GM23338 (cell line): Measurements from ENCODE around the gene IGSF8. TPM values are rescaled to one million over a fixed set of nuclear protein-coding genes. Genes with fewer than 3 reads are reported as not detected.
A peak's percentile ranks its signal among the peaks of the same experiment; 100 is the strongest.

Experiments
- ATAC-seq: fragments of 200-7000 bp; cut with Tn5 transposase; 3 replicates; pipeline ENCODE4 v1.9.1; 2020
- DNase-seq: peaks from one replicate; pipeline ENCODE4 v3.0.0-alpha.2; 2015; ENCODE audit warnings: low spot score
- H2AFZ ChIP-seq: fragments of 200-600 bp; sonication (generic); 2 replicates; pipeline ENCODE4 v1.8.0; 2016; ENCODE audit warnings: antibody characterized with exemption, mild to moderate bottlenecking, moderate library complexity
- H3F3A ChIP-seq: fragments of 200-600 bp; sonication (generic); replicated peaks from 2 replicates; pipeline ENCODE4 v1.8.0; 2017; ENCODE audit warnings: antibody characterized with exemption, mixed run types, low read depth
- H3K27ac ChIP-seq: fragments of 200-600 bp; sonication (generic); 2 replicates; pipeline ENCODE4 v1.6.1; 2016; ENCODE audit warnings: low read depth
- H3K27me3 ChIP-seq: fragments of 200-600 bp; sonication (generic); 2 replicates; pipeline ENCODE4 v1.8.0; 2016; ENCODE audit warnings: mild to moderate bottlenecking, mixed run types, moderate library complexity; ENCODE audit not compliant: insufficient read depth
- H3K36me3 ChIP-seq: fragments of 200-600 bp; sonication (generic); 2 replicates; pipeline ENCODE4 v1.8.0; 2016; ENCODE audit warnings: mild to moderate bottlenecking; ENCODE audit not compliant: insufficient read depth
- H3K4me1 ChIP-seq: fragments of 200-600 bp; sonication (generic); 2 replicates; pipeline ENCODE4 v1.8.0; 2016; ENCODE audit warnings: mild to moderate bottlenecking, moderate library complexity; ENCODE audit not compliant: insufficient read depth
- H3K4me2 ChIP-seq: fragments of 200-600 bp; sonication (generic); 2 replicates; pipeline ENCODE4 v1.7.1; 2017; ENCODE audit warnings: mixed run types
- H3K4me3 ChIP-seq: fragments of 200-600 bp; sonication (generic); 2 replicates; pipeline ENCODE4 v1.6.1; 2016; ENCODE audit warnings: mixed run types
- H3K79me2 ChIP-seq: fragments of 200-600 bp; sonication (generic); replicated peaks from 2 replicates; pipeline ENCODE4 v1.8.0; 2017; ENCODE audit warnings: mild to moderate bottlenecking; ENCODE audit not compliant: insufficient read depth
- H3K9me2 ChIP-seq: fragments of 200-600 bp; sonication (generic); 2 replicates; pipeline ENCODE4 v1.8.0; 2017; ENCODE audit not compliant: insufficient read depth
- H4K20me1 ChIP-seq: fragments of 200-600 bp; sonication (generic); replicated peaks from 2 replicates; pipeline ENCODE4 v1.8.0; 2017; ENCODE audit warnings: mild to moderate bottlenecking; ENCODE audit not compliant: insufficient read depth
- H3K27ac Mint-ChIP-seq: 2 replicates; pipeline ENCODE4 v1.8.0; 2020; ENCODE audit warnings: inconsistent platforms, mild to moderate bottlenecking, moderate library complexity, mixed read lengths
- H3K27me3 Mint-ChIP-seq: 3 replicates; pipeline ENCODE4 v1.8.0; 2022; ENCODE audit warnings: low read depth, mild to moderate bottlenecking, moderate library complexity, mixed read lengths, inconsistent platforms; ENCODE audit not compliant: insufficient read depth, poor library complexity
- H3K36me3 Mint-ChIP-seq: 3 replicates; pipeline ENCODE4 v1.8.0; 2021; ENCODE audit warnings: low read depth, mild to moderate bottlenecking, inconsistent platforms, moderate library complexity, mixed read lengths
- H3K4me1 Mint-ChIP-seq: 3 replicates; pipeline ENCODE4 v1.8.0; 2020; ENCODE audit warnings: mild to moderate bottlenecking, inconsistent platforms, mixed read lengths
- H3K4me3 Mint-ChIP-seq: 3 replicates; pipeline ENCODE4 v1.8.0; 2021; ENCODE audit warnings: moderate library complexity, mild to moderate bottlenecking, inconsistent platforms, mixed read lengths
- H3K9me3 Mint-ChIP-seq: 3 replicates; pipeline ENCODE4 v1.8.0; 2020; ENCODE audit warnings: moderate library complexity, mild to moderate bottlenecking, inconsistent platforms, mixed read lengths
- EZH2phosphoT487 ChIP-seq: fragments of 200-600 bp; sonication (generic); IDR thresholded peaks from one replicate; pipeline ENCODE4 v1.8.1; 2018; ENCODE audit warnings: antibody characterized with exemption; ENCODE audit not compliant: unreplicated experiment
- NANOG ChIP-seq: IDR thresholded peaks from 2 replicates; pipeline ENCODE4 v1.6.1; 2016; ENCODE audit warnings: antibody characterized with exemption, borderline replicate concordance
- REST ChIP-seq: IDR thresholded peaks from one replicate; pipeline ENCODE4 v1.6.1; 2018; ENCODE audit warnings: antibody characterized with exemption; ENCODE audit not compliant: unreplicated experiment
- ZNF462 ChIP-seq: fragments of 250-450 bp; sonication (Bioruptor Pico); IDR thresholded peaks from 2 replicates; pipeline ENCODE4 v1.5.0; 2020; ENCODE audit warnings: mild to moderate bottlenecking, moderate library complexity
- polyA plus RNA-seq: library from polyadenylated mRNA; unstranded; fragments of >200 nt; fragmentation: Nextera tagmentation; extraction: Ambion mirVana; gene quantifications from 2 replicates; pipeline ENCODE4 v1.2.1, GENCODE V29; 2016
- total RNA-seq: library from RNA; depleted of rRNA; stranded (reverse); fragments of >200 nt; shearing (Covaris generic); gene quantifications from 2 replicates; pipeline ENCODE4 v1.2.3, GENCODE V29; 2014

IGSF8 gene
- total and polyA plus RNA-seq, 2 experiments from 2014 or later = 38.4 to 120 TPM

- Mint-ChIP-seq H3K27ac (no peak overlapping the region), H3K27me3 (peaks cover 8% of the 10 kb centered on the region), H3K9me3 (no peaks in the 10 kb centered on the region; the same call in 2 of the 3 replicates), H3K4me3 (no peak overlapping the region), H3K4me1 (peaks cover 36% of the 10 kb centered on the region), H3K36me3 (peaks cover 39% of the 10 kb centered on the region)
- Histone ChIP-seq H3K9me2 (no peaks in the 10 kb centered on the region), H2AFZ (no peak overlapping the region), H3F3A (no peaks in the 10 kb centered on the region; the same call in 1 of the 2 replicates), H3K4me1 (peaks cover 28% of the 10 kb centered on the region), H3K27ac (no peak overlapping the region), H3K79me2 (peaks cover 31% of the 10 kb centered on the region), H3K27me3 (no peaks in the 10 kb centered on the region), H4K20me1 (no peaks in the 10 kb centered on the region; the same call in 1 of the 2 replicates), H3K4me3 (no peak overlapping the region), H3K4me2 (no peak overlapping the region), H3K36me3 (peaks cover 7% of the 10 kb centered on the region)
- TF ChIP-seq ZNF462 (CRISPR knock-in tag) = no peak
- TF ChIP-seq EZH2phosphoT487 = no peak
- no peak for DNase-seq
- no peak for ATAC-seq
Measured at GRCh38 chr1:160092366-160093068, 5.9 kb downstream of the IGSF8 start.

- Mint-ChIP-seq H3K4me1 (peaks cover 28% of the 10 kb centered on the region), H3K36me3 (peaks cover 36% of the 10 kb centered on the region), H3K4me3 (no peak overlapping the region), H3K9me3 (no peaks in the 10 kb centered on the region), H3K27me3 (peaks cover 8% of the 10 kb centered on the region), H3K27ac (no peak overlapping the region)
- TF ChIP-seq REST = peak; percentile 34
- no peak for TF ChIP-seq NANOG
- Histone ChIP-seq H3K9me2 (no peaks in the 10 kb centered on the region), H4K20me1 (no peaks in the 10 kb centered on the region; the same call in 1 of the 2 replicates), H3F3A (no peaks in the 10 kb centered on the region; the same call in 1 of the 2 replicates), H3K4me1 (peaks cover 20% of the 10 kb centered on the region), H3K4me2 (no peak overlapping the region), H3K79me2 (peaks cover 23% of the 10 kb centered on the region), H3K4me3 (no peak overlapping the region), H2AFZ (no peak overlapping the region), H3K27me3 (no peaks in the 10 kb centered on the region), H3K36me3 (peaks cover 7% of the 10 kb centered on the region), H3K27ac (no peak overlapping the region)
- DNase-seq = no peak
- no peak for ATAC-seq
Measured at GRCh38 chr1:160091666-160092223, 6.7 kb downstream of the IGSF8 start.
